NCI-H1436 treated with DMSO at 0.1 percent for 48 hours (cell line): ENCODE results near the gene ENPP7.

Source experiments
- DNase-seq: peaks from one replicate; lab custom pipeline; 2025; lab: John Stamatoyannopoulos, UW

ENPP7 gene

DNA sequence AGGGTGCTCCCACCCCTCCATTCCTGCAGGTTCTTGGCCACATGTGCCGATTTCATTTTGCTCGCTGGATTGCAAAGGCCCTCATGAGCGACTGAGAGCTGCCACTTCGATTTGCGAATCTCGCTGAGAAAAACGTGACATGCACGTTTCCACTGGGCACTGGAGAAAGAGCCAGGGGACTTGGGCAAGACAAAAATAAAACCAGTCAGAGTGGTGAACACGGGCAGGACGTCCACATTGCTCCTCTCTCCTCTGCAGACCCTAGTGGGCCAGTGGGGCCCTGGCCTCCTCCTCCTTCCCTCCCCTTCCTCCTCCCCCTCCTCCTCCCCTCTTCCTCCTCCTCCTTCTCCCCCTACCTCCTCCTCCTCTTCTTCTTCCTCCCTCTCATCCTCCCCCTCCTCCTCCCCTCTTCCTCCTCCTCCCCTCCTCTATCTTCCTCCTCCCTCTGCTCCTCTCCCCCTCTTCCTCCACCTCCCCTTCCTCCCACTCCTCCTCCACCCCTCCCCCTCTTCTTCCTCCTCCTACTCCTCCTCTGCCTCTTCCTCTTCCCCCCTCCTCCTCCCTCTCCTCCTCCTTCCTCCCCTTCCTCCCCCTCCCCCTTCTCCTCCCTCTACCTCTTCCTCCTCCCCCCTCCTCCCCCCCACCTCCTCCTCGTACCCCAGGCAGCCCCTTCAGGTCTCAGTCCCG lies 28.1 kb upstream of the ENPP7 start:
- DNase-seq: no peak

DNA sequence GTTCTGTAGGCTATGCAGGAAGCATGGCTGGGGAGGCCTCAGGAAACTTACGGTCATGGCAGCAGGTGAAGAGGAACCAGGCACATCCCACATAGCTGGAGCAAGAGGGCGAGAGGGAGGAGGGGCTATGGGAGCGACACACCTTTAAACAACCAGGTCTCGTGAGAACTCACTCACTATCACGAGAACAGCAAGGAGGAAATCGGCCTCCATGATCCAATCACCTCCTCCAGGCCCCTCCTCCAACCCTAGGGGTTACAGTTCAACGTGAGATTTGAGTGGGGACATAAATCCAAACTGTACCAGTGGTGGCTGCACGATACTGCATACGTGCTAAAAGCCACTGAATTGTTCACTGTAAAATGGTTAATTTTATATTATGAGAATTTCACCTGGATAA lies 26.1 kb upstream of the ENPP7 start:
- no peak for DNase-seq

DNA sequence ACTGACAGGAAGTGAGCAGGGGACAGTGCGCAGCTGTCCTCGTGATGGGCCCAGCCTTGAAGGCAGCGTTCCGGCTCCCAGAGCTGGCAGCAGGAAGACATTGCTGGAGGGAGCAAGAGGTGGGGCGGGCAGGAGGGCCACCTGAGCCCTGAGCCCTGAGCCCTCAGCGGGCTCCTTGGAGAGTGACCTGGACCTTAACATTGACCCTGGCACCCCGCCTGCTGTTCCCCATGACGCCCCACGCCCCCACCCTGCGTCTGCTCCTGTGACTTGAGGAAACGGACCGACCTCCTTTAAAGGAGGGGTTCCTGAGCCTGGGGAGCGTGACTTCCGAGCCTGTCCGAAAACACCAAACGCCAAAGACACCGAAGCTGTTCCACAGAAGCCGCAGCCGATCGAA lies 25.1 kb upstream of the ENPP7 start:
- DNase-seq: no peak

DNA sequence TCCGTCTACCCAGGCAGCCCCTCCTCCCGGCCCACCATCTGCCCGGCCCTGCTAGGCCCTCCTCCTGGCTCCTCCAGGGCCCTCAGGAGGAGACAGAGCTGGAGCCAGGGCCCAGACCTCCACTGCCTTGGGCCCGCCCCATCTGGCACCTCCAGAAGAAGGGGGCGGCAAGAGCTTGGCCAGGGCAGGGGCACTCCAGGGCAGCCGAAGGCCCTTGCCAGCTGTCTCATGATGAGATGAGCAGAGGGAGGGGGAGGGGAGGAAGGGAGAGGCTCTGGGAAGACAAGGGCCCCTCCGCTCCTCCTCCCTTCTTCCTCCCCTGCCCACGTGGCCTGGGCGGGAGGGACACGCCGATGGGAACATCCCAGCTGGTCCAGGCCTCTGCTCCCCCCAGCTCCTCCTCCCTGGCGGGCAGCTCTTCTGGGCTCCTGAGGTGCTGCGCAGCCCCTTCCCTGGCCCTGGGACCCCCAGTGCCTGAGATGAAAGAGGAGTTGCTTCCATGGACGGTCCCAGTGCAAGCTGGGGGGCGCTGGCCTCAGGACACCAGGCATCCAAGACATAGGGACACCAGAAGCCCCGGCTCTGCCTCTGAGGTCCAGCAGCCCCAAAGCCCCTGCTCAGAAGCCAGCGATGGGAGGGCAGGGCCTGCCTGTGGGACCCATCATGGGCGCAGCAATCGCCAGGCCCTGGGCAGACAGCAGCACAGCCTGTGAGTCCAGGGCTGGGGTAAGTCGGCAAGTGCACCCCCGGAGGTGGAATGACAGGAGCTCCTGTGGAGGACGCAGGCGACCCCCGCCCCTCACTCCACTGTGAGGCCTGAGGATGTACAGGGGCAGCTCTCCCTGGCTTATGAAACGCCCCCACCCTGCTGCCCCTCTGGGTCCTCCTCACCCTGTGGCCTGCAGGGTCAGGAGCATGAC lies 23.6 kb upstream of the ENPP7 start:
- DNase-seq: no peak

DNA sequence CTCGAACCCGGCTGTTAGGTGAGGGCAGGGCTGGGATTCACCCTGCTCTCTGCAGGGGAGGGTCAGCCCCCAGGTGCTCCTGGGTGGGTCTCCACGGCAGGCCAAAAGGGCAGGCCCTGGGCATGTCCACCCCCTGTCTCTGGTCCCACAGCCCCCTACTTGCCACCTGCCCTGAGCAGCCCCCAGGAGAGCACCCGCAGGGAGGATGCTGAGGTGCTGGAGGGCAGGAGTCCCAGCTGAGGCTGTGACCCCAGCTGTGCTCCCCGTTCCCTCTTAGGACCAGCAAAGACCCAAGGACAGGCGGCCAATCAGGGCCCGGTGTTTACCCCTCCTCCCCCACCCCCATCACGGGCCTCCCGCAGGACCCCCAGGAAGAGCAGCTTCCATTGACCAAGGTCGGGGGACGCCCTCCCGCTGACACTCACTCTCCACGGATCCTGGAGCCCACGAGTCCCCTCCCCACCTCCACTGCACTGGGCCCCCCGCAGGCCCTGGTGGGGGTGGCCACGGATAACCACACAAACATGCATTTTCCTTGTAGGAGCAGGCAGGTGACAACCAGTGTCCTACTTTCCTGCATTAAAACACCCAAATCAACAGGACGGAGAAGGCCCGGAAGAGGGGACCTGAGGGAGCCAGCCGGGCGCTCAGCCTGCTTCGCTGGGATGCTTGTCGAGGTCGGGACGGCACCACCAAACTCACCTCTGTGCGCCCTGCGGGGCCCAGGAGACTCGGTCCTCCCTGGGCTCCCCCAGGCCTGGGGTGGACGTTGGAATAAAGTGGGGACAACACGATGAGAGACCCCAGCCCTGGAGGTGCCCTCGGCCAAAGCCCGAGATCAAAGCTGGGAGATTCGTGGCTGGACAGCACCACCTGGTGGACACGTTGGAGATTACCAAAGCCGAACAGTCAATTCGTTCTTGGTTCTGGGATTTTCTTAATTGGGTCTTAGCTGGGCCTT lies 22.5 kb upstream of the ENPP7 start:
- no peak for DNase-seq

DNA sequence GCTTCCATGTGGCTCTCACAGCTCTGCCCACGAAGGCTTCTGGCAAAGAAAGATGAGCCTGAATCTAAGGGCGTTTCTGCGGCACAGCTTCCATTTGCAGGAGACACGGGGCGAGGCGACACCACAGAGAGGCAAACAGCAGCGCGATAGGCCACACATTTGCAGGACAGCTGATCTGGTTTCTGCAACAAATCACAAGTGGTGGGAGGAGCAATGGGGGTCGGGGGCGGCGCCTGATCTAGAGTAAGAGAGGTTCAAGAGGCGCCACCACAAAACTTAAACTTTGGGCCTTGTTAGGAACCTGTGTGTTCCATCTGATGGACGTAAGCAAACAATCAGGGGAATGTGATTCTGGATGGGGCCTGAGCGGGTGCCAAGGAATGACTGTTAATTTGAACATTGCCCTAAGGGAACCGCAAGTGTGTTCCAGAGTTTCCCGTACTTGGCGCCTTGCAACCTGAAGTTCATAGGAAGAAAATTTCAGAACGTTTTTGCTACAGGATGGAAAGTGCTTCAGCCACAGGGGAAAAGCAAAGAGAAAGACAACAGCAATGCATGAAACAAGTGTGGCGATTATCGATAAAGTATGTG lies 18.9 kb upstream of the ENPP7 start:
- no peak for DNase-seq

DNA sequence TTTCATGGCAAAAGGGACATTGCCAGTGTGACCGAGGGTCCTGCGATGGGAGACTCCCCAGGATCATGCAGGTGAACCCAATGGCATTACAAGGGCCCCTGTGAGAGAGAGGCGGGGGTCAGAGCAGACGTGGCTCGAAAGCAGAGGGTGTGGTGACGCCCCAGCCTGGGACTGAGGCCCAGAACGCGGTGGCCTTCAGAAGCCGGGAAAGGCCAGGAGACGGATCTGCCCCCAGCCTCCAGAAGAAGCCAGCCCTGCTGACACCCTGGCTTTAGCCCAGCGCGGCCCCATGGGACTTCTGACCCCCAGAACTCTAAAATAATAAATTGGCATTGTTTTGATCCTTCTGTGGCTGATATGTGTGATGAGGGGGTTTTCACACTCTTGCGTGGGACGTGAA lies 17.4 kb upstream of the ENPP7 start:
- DNase-seq: no peak

DNA sequence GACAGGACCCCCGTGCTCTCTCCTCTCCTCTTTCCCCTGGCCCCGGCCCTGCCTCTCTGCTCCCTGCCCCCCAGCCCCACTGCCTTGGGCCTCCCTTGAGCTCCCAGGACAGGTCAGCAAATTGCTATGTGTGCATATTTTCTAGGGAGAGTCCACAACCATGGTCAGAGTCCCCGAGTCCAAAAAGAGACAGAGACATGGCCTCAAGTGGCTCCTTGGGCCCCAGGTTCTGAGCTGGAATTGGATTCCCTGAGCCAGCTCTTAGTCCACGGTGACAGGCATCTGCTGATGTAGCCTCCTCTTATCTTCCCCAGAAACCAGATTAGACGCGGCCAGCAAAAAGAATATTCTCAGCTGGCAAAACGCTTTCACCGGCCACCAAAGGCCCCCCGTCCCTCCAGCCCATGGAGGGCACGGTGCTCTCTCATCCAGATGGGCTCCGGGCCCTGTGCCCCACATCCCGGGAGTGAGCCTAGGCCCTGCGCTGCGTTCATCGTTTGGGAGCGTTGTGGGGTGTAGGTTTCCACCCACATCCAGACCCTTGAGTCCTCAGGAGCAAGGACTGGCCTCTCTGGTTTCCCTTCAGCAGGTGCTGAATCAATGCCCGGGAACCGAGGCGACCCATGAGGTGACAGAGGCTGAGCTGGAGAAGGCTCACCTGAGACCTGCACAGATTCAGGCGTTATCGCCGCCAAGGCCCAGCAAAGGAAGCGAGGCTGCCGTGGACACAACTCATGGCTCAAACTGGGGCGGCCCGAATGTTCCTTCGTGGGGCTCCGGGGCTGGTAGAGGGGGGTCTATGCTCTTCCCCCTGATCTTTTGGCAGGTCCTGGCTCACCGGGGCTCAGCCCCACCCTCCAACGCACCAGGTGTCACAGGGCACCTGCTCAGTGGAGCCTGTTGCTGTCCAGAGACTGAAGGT lies 16.3 kb upstream of the ENPP7 start:
- DNase-seq: no peak

DNA sequence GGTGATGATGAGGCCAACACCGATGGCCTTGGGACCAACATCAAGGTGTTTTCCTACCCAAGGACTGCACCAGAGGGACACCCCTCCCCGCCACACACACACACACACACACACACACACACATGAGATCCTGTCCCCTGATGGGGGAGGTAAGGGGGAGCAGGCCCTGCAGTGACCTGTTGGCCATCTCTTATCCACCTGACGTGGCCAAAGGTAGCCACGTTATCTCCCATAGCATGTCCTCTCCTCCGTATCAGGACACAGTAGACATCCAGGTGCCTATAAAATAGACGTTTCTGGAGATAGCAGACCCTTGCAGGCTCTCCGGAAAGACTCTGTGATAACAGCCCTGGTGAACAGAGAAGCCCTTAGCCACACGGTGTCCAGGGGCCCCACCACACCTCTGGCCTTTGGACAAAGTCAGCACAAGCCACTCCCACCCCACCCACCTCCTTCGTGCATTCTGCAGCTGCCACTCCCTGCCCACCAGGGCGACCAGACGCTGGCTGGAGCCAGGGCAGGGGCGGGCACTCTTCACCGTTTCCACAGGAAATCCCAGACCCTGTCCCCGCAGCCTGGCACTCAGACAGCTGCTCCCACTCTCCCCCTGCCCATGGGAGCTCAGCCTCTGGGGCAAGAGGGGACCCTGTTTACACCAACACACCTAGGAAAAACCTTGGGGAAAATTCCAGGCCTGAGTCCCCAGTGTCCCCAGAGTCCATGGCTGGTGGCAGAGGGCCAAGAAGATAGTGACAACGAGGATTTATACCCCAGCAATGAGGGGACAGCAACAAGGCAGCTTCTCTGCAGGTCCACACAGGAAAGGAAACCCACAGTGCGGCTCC lies 15.4 kb upstream of the ENPP7 start:
- DNase-seq: no peak

DNA sequence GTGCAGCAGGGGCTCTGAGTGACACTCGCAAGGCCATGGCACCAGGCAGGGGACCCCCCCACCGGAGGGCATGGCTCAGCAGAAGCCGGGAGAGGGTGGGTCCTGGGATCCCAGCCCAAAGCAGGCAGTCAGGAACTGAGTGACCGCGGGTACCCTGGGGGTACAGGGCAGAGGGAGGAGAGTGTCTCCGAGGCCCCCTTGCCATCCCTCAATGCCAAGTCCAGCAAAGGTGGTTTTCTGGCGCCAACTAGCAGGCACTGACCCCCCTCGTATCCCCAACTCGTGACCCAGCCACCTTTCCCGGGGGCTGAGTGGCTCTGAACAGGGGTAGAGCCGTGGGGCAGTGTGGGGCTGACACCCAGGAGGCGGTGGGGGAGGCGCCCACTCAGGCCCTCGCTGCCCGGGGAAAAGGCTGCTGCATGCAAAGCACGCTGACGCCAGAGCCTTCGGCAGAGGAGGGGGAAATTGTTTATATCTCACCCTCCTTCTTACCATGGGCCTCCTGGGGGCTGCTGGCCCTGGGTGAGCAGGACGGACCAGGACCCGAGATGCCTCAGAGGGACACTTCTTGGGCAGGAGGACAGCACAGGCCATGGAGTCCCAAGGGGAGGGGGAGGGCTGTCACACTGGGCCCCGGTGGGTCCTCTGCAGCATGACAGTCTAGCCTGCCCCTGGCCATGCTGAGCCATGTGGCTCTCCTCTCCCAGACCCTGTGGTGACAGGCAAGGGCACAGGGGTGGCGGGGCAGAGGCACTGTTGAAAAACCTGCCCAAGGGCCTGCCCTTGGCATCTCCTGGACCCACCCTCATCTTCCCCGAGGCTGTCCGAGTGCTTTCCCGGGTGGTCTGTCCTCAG lies 14.6 kb upstream of the ENPP7 start:
- DNase-seq: no peak

DNA sequence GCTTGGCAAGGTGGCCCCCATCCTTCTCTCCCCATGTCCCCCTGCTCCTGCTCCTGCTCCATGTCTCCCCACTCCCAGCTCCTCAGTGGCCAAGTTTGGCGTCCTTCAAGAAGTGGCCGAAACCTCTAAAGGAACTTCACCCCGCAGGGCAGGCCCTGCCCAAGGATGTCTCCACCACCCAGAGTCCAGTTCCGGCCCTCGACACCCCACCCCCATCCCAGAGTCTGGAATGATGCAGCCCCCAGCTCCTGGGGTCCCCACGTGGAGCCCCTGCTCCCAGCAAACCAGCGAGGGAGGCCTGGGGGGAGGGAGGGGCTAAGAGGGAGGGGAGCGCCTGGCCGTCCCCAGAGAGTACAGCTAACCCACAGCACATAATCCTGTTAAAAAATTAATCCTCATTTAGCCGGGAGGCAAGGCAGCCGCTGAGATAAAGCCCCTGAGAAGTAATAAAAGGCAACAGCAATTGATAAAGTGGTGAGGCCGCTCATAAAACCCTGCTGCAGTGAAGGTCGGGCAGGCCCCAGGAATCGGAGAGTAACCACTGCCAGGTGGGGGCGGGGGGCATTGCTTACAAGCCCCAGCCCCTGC lies 9.9 kb upstream of the ENPP7 start:
- DNase-seq: no peak

DNA sequence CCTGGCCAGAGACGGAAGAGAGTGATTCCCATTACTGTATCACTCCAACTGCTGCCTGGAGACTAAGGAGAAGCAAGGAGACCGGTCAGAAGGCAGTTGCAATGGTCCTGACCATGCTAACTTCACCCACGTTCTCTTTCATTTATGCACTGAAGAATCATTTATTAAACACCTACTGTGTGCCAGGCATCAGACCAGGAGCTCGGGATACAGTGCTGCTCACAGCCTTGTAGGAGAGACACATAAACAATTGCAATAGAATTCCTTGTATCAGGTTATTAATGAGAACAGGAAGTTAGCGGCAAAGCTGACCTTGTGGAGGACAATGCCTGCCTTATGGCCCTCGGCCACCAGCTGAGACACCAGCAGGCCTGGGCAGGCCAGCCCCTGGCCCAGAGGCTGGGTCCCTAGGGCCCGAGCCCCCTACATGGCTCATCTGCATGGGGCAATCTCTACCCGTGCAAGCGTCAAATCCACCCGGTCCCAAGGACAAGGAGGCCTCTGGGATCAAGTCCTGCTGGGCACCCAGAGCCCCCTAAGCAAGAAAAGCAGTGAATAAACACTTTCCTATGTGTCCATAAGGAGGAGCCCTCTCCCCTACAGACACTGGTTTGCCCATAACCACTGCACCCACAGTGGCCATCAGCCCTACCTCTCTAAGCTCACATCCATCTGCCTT lies 8.6 kb upstream of the ENPP7 start:
- DNase-seq: no peak

DNA sequence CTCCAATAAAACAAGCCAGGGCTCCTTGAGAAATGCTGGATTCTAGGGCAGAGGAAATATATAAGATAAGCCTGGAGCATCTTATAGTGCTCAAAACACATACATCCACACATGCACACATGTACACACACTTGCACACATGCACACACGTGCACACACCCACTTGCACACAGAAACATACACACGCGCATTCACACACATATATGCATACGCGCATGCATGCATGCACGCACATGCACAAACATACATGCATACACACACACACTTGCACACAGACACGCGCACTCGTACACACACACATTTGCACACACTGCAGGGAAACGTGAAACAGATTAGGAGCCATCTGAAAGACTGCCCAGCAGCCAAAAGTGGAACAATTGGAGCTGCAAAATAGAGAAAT lies 8.0 kb upstream of the ENPP7 start:
- DNase-seq: no peak

DNA sequence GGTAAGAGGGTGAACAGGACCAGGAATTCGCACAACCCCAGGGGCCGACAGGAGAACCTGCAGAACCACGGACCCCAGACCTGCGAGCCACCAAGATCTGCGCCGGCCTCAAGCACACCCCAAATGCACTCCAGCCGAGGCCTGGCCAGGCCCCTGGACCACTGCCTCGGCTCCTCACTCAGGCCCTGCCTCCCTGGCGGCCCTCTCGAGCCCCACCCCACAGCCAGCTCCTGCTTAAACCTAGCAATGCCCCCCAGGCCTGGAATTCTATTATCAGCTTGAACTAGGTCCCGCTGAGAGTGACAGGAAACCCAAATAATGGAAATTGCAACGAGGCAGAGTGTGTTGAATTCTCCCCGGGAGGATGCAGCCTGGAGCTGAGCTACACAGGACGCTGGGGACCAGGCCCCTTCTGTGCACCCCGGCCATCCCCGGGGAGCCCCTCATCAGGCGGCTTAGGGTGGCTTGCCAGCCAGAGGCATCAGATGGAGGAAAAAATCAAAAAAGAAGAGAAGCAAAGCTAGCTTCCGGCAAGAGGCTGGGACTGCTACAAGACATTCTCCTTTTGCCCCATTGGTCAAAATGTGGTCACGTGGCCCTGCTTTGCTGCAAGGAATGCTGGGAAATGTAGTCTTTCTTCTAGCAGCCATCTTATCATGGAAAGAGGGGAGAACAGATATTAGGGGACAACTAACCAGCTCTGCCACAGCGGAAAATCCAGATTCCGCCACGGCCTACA lies 2.4 kb upstream of the ENPP7 start:
- peak; percentile 32 for DNase-seq

DNA sequence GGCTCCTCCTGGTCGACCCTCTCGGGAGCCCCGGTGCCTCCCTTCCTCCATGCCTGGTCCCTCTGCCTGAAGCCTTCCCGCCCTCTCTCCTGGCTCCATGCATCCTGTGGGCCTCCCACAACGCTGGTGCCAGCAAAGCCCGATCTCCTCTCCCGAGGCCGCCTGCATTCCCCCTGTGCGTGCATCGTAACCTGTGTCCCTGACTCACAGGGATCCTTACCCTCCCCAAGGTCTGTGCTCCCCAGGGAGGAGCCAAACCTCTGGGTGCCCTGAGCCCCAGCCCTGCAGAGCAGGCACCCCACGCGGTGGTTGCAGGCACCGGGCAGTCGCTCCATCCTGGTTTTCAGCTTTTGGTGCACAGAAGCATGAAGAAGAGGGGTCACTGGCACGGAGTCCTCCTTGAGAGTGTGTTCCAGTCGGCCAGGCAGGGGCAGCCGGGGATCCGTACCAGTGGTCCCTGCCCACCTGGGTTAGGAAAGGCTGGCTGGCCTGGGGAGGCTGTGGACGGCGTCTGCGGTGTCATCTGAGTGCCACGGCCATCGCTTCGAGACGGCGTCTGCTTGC lies 1.8 kb upstream of the ENPP7 start:
- DNase-seq: no peak

DNA sequence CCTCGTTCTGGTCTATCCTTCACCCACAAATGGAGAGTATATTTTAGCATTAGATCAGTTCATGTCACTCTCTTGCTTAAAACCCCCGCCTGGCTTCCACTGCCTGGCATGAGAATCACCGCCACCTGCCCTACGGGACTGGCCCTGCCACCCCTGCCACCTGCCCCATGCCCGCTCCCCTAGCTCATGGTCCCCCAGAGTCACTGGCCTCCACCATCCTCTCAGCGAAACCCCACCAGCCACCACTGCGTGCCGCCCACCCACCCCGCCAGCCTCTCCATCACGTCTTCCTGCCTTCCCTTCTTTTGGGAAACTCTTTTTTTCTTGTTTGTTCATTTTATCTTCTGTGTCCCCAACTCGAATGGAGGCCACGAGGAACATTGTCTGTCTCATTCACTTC lies 982 bp upstream of the ENPP7 start:
- no peak for DNase-seq

DNA sequence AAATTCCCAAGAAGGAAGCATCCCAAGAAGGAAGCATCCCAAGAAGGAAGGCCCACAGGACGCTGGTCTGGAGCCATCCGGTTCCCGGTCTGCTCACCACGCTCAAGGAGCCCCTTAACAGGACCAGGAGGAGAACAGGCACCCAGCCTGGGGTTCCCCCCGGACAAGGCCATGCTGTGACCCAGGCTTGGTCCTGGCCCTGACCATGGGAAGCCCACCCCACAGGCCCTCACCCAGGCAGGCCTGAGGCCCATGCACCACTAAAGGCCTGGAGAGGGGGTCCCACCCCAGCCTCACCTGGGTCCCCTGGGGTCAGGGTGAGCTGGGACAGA lies 340 bp upstream of the ENPP7 start:
- no peak for DNase-seq
